Sigmoid colon (tissue), 4 donors: ENCODE measurements around the gene KRT20.

Source experiments
- POLR2A ChIP-seq, 2 donors: fragments of 450-650 bp; IDR thresholded peaks; one replicate each; pipeline ENCODE4 v1.6.1; 2016; ENCODE audit warnings: antibody characterized with exemption in 2 of 2, mild to moderate bottlenecking in 2 of 2, moderate library complexity in 2 of 2
- POLR2AphosphoS5 ChIP-seq, 4 donors: sonication (generic); formaldehyde crosslinking; IDR thresholded peaks; one replicate each; pipeline ENCODE4 v1.6.1; 2017; ENCODE audit warnings: antibody characterized with exemption in 4 of 4

GRCh38 chr17:40909351-40909750 lies 24.3 kb upstream of the KRT20 start:
- TF ChIP-seq POLR2AphosphoS5 (IDR thresholded peaks at IDR 0.05) (peak in 1 of 4 donors; percentile 5), POLR2A (IDR thresholded peaks at IDR 0.05) (no peak)
